ENCODE data around the gene MPL. TPM values are rescaled to one million over a fixed set of nuclear protein-coding genes. Genes with fewer than 3 reads are reported as not detected.

The MPL gene
- total and polyA plus RNA-seq, 2 of the 8 experiments (the other 6 are each of a cell fraction or from before 2014, with no cell fraction given): 0.08 TPM; not detected in 1

GRCh38 chr1:43311521-43311920 lies 26.1 kb upstream of the MPL start:
- TF ChIP-seq KDM4A (IDR thresholded peaks at IDR 0.05; ENCODE audit: low read depth, low read length, severe bottlenecking) (no peak), POU5F1 (IDR thresholded peaks at IDR 0.05; ENCODE audit: low read depth, low read length) (no peak), KDM5A (IDR thresholded peaks at IDR 0.05; ENCODE audit: low read length) (no peak), SP1 (IDR thresholded peaks at IDR 0.05; ENCODE audit: low read depth, low read length) (no peak), JUND (IDR thresholded peaks at IDR 0.05; ENCODE audit: low read length) (no peak), RFX5 (IDR thresholded peaks at IDR 0.05; ENCODE audit: borderline replicate concordance, low read depth, low read length) (no peak), BCL11A (IDR thresholded peaks at IDR 0.05; ENCODE audit: low read depth in 2 of 2, low read length in 2 of 2) (no peak), MAX (IDR thresholded peaks at IDR 0.05) (no peak), EGR1 (IDR thresholded peaks at IDR 0.05; ENCODE audit: borderline replicate concordance, low read depth, low read length) (no peak)
- TF ChIP-seq, protein P1, sequence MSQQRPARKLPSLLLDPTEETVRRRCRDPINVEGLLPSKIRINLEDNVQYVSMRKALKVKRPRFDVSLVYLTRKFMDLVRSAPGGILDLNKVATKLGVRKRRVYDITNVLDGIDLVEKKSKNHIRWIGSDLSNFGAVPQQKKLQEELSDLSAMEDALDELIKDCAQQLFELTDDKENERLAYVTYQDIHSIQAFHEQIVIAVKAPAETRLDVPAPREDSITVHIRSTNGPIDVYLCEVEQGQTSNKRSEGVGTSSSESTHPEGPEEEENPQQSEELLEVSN (IDR thresholded peaks at IDR 0.05): no peak
- Histone ChIP-seq H3K9ac (replicated peaks in 1 of 4; ENCODE audit: extremely low read depth in 1 of 4, low read depth in 3 of 4, low read length in 3 of 4) (no peak overlapping the region), H3K4me2 (ENCODE audit: insufficient read depth in 1 of 2, low read depth in 2 of 2, low read length in 2 of 2) (no peak overlapping the region), H3K79me1 (ENCODE audit: low read depth, low read length) (no peaks in the 10 kb centered on the region), H2BK12ac (ENCODE audit: low read depth, low read length) (no peak overlapping the region), H4K5ac (ENCODE audit: insufficient read length, low read depth, low read length) (no peak overlapping the region), H3K79me2 (ENCODE audit: control insufficient read depth in 1 of 2, insufficient read depth in 2 of 2, low read length in 2 of 2) (no peaks in the 10 kb centered on the region), H3K4me1 (replicated peaks in 1 of 4; ENCODE audit: control insufficient read depth in 3 of 4, insufficient read depth in 4 of 4, low read length in 3 of 4) (no peaks in the 10 kb centered on the region), H4K20me1 (replicated peaks in 1 of 2; ENCODE audit: control insufficient read depth in 1 of 2, insufficient read depth in 2 of 2, low read length in 2 of 2) (no peaks in the 10 kb centered on the region), H3K4ac (replicated peaks; ENCODE audit: insufficient read length, low read depth, low read length) (no peak overlapping the region), H2BK120ac (replicated peaks; ENCODE audit: low read depth, low read length) (no peak overlapping the region), H3K18ac (ENCODE audit: extremely low read depth, low read length) (no peak overlapping the region), H2AK5ac (ENCODE audit: low read depth, low read length) (no peak overlapping the region), H3K23ac (ENCODE audit: insufficient read length) (no peak overlapping the region), H3K4me3 (ENCODE audit: extremely low read depth in 1 of 4, insufficient read depth in 2 of 4, low read depth in 3 of 4, low read length in 4 of 4) (no peak overlapping the region), H3K27me3 (replicated peaks in 1 of 4; ENCODE audit: control insufficient read depth in 3 of 4, extremely low read depth in 1 of 4, insufficient read depth in 3 of 4, low read length in 3 of 4) (no peaks in the 10 kb centered on the region; a peak in 1 of 7 replicates), H2BK5ac (ENCODE audit: low read depth, low read length) (no peak overlapping the region), H3K14ac (ENCODE audit: insufficient read length) (no peak overlapping the region), H3K27ac (ENCODE audit: low read depth, low read length) (no peak overlapping the region), H3K56ac (replicated peaks; ENCODE audit: insufficient read length, low read depth, low read length) (no peak overlapping the region), H2BK20ac (ENCODE audit: low read length) (no peak overlapping the region), H4K91ac (replicated peaks; ENCODE audit: insufficient read length, low read length) (no peak overlapping the region), H3K36me3 (ENCODE audit: control insufficient read depth in 2 of 4, insufficient read depth in 4 of 4, low read length in 3 of 4) (no peaks in the 10 kb centered on the region), H2AFZ (ENCODE audit: low read length) (no peak overlapping the region), H3K9me3 (ENCODE audit: insufficient read depth in 2 of 2, low read depth in 1 of 2, low read length in 1 of 2) (no peaks in the 10 kb centered on the region), H2BK15ac (ENCODE audit: low read length) (no peak overlapping the region), H3K23me2 (ENCODE audit: low read depth, low read length) (no peaks in the 10 kb centered on the region), H4K8ac (ENCODE audit: extremely low read depth, insufficient read depth, low read length) (peak overlapping the region; percentile 38; the same call in 1 of the 2 replicates)
- DNase-seq (ENCODE audit: low read depth in 1 of 2, low spot score in 2 of 2) (no peak), FAIRE-seq (no peak)
- 86% methylated on average over 9 of the region's 9 CpGs; no CpG with 5 or more reads in 1 of the 2 experiments for WGBS, 2 experiments (ENCODE audit: extremely low coverage in 1 of 2, insufficient coverage in 1 of 2, insufficient read length in 1 of 2, insufficient replicate concordance in 2 of 2, low coverage in 1 of 2, low lambda C conversion rate in 2 of 2, missing lambda C conversion rate in 1 of 2)
- CTCF ChIA-PET (ENCODE audit: partially characterized antibody): interaction anchor here (0.8 to 2.4 kb wide), 4 partner anchors 18 to 242 kb away, joined by 3 to 5 read pairs (median 4); no protein-coding TSS in a partner anchor
- POLR2A ChIA-PET (ENCODE audit: partially characterized antibody): no interaction called here
